Measurements from ENCODE around the gene NEGR1.

The NEGR1 gene

GRCh38 chr1:71533950-71534349 lies 748.4 kb downstream of the NEGR1 start:
- no peak for DNase-seq

- no peak for DNase-seq
Measured at GRCh38 chr1:71532343-71532742, 750.0 kb downstream of the NEGR1 start.

GRCh38 chr1:71526824-71527223 lies 755.5 kb downstream of the NEGR1 start:
- DNase-seq, result no peak

- DNase-seq, result no peak
Measured at GRCh38 chr1:71522721-71523120, 759.6 kb downstream of the NEGR1 start.

GRCh38 chr1:71521655-71522264 lies 760.6 kb downstream of the NEGR1 start:
- peak; percentile 58 for DNase-seq

GRCh38 chr1:71511505-71511904 lies 770.8 kb downstream of the NEGR1 start:
- peak; percentile 86 for DNase-seq

GRCh38 chr1:71510725-71511124 lies 771.6 kb downstream of the NEGR1 start:
- DNase-seq, result peak; percentile 17

GRCh38 chr1:71509051-71509595 lies 773.2 kb downstream of the NEGR1 start:
- no peak for DNase-seq

GRCh38 chr1:71502006-71502405 lies 780.3 kb downstream of the NEGR1 start:
- DNase-seq, result no peak

- peak; percentile 50 for DNase-seq
Measured at GRCh38 chr1:71498542-71498941, 783.8 kb downstream of the NEGR1 start.

- DNase-seq, result no peak
Measured at GRCh38 chr1:71494163-71494562, 788.2 kb downstream of the NEGR1 start.

GRCh38 chr1:71492298-71493041 lies 789.9 kb downstream of the NEGR1 start:
- DNase-seq, result no peak

GRCh38 chr1:71490432-71490831 lies 791.9 kb downstream of the NEGR1 start:
- DNase-seq, result no peak

- DNase-seq, result no peak
Measured at GRCh38 chr1:71488555-71489252, 793.6 kb downstream of the NEGR1 start.

- DNase-seq, result no peak
Measured at GRCh38 chr1:71473331-71473730, 809.0 kb downstream of the NEGR1 start.

GRCh38 chr1:71465093-71465492 lies 817.2 kb downstream of the NEGR1 start:
- DNase-seq, result no peak

GRCh38 chr1:71464016-71464415 lies 818.3 kb downstream of the NEGR1 start:
- no peak for DNase-seq

GRCh38 chr1:71463144-71463543 lies 819.2 kb downstream of the NEGR1 start:
- no peak for DNase-seq

GRCh38 chr1:71462247-71462646 lies 820.1 kb downstream of the NEGR1 start:
- DNase-seq, result peak; percentile 80

- DNase-seq, result peak; percentile 22
Measured at GRCh38 chr1:71461416-71461815, 820.9 kb downstream of the NEGR1 start.

- DNase-seq, result no peak
Measured at GRCh38 chr1:71448444-71448843, 833.9 kb downstream of the NEGR1 start.

- peak; percentile 35 for DNase-seq
Measured at GRCh38 chr1:71438626-71439025, 843.7 kb downstream of the NEGR1 start.

- no peak for DNase-seq
Measured at GRCh38 chr1:71435951-71436350, 846.4 kb downstream of the NEGR1 start.

- DNase-seq, result no peak
Measured at GRCh38 chr1:71434240-71434639, 848.1 kb downstream of the NEGR1 start.
